ENCODE measurements around the gene ODAD4. TPM values are rescaled to one million over a fixed set of nuclear protein-coding genes. Genes with fewer than 3 reads are reported as not detected.

The ODAD4 gene
- total RNA-seq, 2 donors from 2014 or later: 0.55 to 4.3 TPM

DNA sequence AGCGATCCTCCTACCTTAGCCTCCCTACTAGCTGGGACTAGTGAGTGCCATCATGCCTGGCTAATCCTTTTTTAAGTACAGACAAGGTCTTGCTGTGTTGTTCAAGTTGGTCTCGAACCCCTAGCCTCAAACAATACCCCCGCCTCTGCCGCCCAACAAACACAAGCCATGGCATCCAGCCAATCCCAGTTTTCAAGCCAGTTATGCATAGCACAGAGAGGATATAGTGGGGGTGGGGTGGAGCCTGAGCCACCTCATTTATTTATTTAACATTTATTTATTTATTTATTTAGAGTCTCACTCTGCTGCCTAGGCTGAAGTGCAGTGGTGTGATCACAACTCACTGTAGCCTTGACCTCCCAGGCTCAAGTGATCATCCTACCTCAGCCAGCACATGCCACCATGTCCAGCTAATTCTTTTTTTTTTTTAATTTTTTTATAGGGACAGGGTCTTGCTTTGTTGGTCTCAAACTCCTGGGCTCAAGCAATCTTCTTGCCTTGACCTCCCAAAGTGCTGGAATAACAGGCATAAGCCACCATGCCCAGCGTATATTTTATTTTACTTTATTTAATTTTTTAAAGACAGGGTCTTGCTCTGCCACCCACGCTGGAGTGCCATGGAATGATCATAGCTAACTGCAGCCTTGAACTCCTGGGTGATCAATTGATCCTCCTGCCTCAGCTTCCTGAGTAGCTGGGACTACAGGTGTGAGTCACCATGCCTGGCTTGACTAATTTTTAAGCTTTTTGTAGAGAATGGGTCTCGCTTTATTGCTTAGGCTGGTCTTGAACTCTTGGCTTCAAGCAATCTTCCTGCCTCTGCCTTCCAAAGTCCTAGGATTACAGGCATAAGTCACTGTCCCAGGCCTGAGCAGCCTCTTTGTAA lies 39.0 kb upstream of the ODAD4 start:
- Histone ChIP-seq H3K36me3 (peaks cover 4 to 27% of the 10 kb centered on the region in 2 donors), H3K4me1 (replicated peaks) (peaks cover 2% of the 10 kb centered on the region), H3K4me3 (no peak overlapping the region), H3K27me3 (replicated peaks; ENCODE audit: insufficient read depth) (no peaks in the 10 kb centered on the region), H3K27ac (no peak overlapping the region), H3K9me3 (no peaks in the 10 kb centered on the region)
- WGBS: 94% methylated on average over 7 of the region's 7 CpGs
- DNase-seq (ENCODE audit: low spot score): no peak
- TF ChIP-seq POLR2AphosphoS5 (IDR thresholded peaks at IDR 0.05): no peak
- no peak for TF ChIP-seq POLR2A (IDR thresholded peaks at IDR 0.05)
- TF ChIP-seq, protein P1, sequence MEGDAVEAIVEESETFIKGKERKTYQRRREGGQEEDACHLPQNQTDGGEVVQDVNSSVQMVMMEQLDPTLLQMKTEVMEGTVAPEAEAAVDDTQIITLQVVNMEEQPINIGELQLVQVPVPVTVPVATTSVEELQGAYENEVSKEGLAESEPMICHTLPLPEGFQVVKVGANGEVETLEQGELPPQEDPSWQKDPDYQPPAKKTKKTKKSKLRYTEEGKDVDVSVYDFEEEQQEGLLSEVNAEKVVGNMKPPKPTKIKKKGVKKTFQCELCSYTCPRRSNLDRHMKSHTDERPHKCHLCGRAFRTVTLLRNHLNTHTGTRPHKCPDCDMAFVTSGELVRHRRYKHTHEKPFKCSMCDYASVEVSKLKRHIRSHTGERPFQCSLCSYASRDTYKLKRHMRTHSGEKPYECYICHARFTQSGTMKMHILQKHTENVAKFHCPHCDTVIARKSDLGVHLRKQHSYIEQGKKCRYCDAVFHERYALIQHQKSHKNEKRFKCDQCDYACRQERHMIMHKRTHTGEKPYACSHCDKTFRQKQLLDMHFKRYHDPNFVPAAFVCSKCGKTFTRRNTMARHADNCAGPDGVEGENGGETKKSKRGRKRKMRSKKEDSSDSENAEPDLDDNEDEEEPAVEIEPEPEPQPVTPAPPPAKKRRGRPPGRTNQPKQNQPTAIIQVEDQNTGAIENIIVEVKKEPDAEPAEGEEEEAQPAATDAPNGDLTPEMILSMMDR (IDR thresholded peaks at IDR 0.05): no peak
- intact Hi-C loops (cut with DNase I): no loop called here

DNA sequence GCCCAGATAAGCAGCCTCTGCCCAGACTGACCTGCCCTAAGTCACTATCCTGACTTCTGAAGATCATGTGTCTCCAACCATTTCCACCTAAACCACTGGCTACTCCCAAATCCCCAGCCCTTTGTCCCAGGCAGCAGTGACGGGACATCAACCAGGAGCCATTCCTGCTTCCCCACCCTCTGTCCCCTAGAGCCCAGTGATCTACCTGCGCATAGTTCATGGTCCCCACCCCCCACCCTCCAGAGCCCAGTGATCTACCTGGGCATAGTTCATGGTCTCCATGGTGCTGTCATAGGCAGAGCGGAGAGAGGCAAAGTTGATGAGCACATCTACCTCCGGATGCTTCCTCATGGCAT lies 38.4 kb upstream of the ODAD4 start:
- H3K4me1 ChIP-seq (replicated peaks): peaks cover 2% of the 10 kb centered on the region
- H3K9me3 ChIP-seq: no peaks in the 10 kb centered on the region
- intact Hi-C loops (cut with DNase I): no loop called here
- no peaks in the 10 kb centered on the region for H3K27me3 ChIP-seq (replicated peaks; ENCODE audit: insufficient read depth)
- no peak overlapping the region for H3K27ac ChIP-seq
- TF ChIP-seq, protein P1 (IDR thresholded peaks at IDR 0.05): no peak
- no peak overlapping the region for H3K4me3 ChIP-seq
- H3K36me3 ChIP-seq: peaks cover 0 to 29% of the 10 kb centered on the region in 2 donors
- WGBS: 94% methylated on average over 4 of the region's 4 CpGs
- no peak for DNase-seq (ENCODE audit: low spot score)

DNA sequence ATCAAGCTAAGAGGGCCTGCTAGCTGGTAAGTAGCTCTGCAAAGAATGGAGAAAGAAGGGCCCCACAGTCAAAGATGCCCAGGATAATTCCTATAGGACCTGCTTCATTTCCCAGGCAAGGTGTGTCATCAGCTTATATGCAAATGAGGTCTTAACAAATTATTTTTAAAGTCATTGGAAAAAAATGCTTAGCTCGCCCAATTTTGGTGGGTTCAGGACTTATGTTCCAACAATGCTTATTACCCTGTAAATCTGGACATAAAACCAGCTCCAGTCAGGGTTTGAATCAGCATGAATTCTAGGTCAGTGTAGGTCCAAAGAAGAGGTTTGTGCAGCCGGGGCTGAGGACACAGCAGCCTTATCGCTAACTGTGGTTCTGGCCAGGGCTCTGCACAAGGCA lies 37.0 kb upstream of the ODAD4 start:
- Histone ChIP-seq H3K4me1 (replicated peaks) (peaks cover 2% of the 10 kb centered on the region), H3K36me3 (peaks cover 3 to 33% of the 10 kb centered on the region in 2 donors), H3K9me3 (no peaks in the 10 kb centered on the region), H3K27ac (no peak overlapping the region), H3K4me3 (no peak overlapping the region), H3K27me3 (replicated peaks; ENCODE audit: insufficient read depth) (no peaks in the 10 kb centered on the region)
- TF ChIP-seq, protein P1 (IDR thresholded peaks at IDR 0.05): no peak
- TF ChIP-seq POLR2A (IDR thresholded peaks at IDR 0.05) (no peak), POLR2AphosphoS5 (IDR thresholded peaks at IDR 0.05) (no peak)
- intact Hi-C loops (cut with DNase I): no loop called here
- 89% methylated on average over 3 of the region's 3 CpGs for WGBS
- no peak for DNase-seq (ENCODE audit: low spot score)

DNA sequence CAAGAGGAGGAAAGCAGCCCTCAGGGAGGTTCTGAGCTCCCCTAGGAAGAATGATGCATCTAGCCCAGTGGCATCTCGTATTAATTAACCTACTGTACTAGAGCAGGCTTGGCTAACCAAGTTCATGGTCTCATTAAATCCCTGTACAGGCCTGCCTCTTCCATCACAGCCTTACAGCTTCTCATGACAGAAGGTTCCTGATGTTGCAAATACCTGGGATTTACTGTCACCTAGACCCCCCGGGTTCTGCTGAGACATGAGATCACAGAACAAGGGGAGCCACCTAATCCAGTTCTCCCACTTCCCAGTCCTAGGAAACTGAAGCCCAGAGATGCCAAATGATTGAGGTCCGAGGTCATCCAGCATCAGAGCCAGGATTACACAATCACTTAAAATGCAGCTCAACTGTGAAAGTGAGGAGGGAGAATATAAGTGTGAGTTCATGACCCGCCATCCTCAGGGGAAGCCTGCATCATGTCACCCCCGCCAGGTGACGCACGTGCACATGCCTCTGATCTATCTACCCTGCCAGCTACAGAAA lies 35.6 kb upstream of the ODAD4 start:
- Histone ChIP-seq H3K4me1 (replicated peaks) (peaks cover 2% of the 10 kb centered on the region), H3K27me3 (replicated peaks; ENCODE audit: insufficient read depth) (no peaks in the 10 kb centered on the region), H3K27ac (no peak overlapping the region), H3K36me3 (peaks cover 3 to 33% of the 10 kb centered on the region in 2 donors), H3K4me3 (no peak overlapping the region), H3K9me3 (no peaks in the 10 kb centered on the region)
- intact Hi-C loops (cut with DNase I): no loop called here
- TF ChIP-seq, protein P1 (IDR thresholded peaks at IDR 0.05): no peak
- no peak for TF ChIP-seq POLR2AphosphoS5 (IDR thresholded peaks at IDR 0.05)
- no peak for TF ChIP-seq POLR2A (IDR thresholded peaks at IDR 0.05)
- 48% methylated on average over 7 of the region's 7 CpGs for WGBS
- no peak for DNase-seq (ENCODE audit: low spot score)

DNA sequence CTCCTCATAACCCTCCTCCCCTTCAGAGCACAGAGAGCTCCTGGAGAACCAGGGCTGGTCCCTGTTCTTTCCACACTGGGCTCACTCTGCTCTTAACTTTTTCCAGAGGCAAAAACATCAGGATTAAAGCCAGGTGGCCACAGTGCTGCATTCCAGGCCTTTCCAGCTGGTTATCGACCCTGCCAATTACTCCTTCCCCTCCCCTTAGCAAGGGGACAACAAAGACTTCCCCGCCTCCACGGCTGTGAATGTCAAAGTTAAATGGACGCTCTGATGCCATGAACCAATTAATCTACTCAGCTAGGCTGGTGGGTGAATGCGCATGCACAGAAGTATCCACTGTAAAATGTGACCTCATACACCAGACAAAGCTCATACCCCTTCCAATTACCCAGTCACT lies 34.8 kb upstream of the ODAD4 start:
- WGBS: 44% methylated on average over 5 of the region's 5 CpGs
- TF ChIP-seq, protein P1 (IDR thresholded peaks at IDR 0.05): no peak
- no peak for TF ChIP-seq POLR2A (IDR thresholded peaks at IDR 0.05)
- no peak for TF ChIP-seq POLR2AphosphoS5 (IDR thresholded peaks at IDR 0.05)
- peaks cover 3 to 33% of the 10 kb centered on the region in 2 donors for H3K36me3 ChIP-seq
- no peaks in the 10 kb centered on the region for H3K27me3 ChIP-seq (replicated peaks; ENCODE audit: insufficient read depth)
- H3K4me3 ChIP-seq: no peak overlapping the region
- H3K27ac ChIP-seq: no peak overlapping the region
- intact Hi-C loops (cut with DNase I): no loop called here
- peaks cover 2% of the 10 kb centered on the region for H3K4me1 ChIP-seq (replicated peaks)
- H3K9me3 ChIP-seq: no peaks in the 10 kb centered on the region
- no peak for DNase-seq (ENCODE audit: low spot score)
